ENCODE data around the gene USP24.

DNA sequence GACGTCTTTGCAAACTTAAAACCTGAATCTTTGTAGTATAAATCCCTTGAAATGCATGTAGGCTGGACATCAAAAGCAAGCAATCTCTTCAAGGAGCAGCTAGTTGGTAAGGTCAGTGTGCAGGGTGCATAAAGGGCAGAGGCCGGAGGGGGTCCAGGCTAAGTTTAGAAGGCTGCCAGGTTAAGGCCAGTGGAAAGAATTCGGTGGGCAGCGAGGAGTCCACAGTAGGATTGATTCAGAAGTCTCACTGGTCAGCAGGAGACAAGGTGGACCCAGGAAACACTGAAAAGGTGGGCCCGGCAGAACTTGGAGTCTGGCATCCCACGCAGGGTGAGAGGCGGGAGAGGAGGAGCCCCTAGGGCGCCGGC lies 176.2 kb downstream of the USP24 start:
- no peak for TF ChIP-seq CTCF (conservative IDR thresholded peaks at IDR 0.05; ENCODE audit: low read depth, low read length)
- no peak for TF ChIP-seq EZH2 (IDR thresholded peaks at IDR 0.05; ENCODE audit: low read length, unreplicated experiment)

All from PC-3 (cell line).